Adrenal gland (tissue), 12 donors: ENCODE results near the gene VTCN1. TPM values are rescaled to one million over a fixed set of nuclear protein-coding genes. Genes with fewer than 3 reads are reported as not detected.
"Not testable (repeated sequence)": the region's sequence is repeated elsewhere in the genome, so short reads cannot be mapped to it uniquely, and the experiment has no call there.

Experiments used
- DNase-seq, 7 donors: peaks; one replicate each; pipeline ENCODE4 v3.0.0-alpha.2; 2019 to 2020
- H3K27ac ChIP-seq, 5 donors: fragments of 200-600 bp; sonication (generic) in 4 of 5; 1 replicate in 3 of 5; 2 replicates in 2 of 5; pipeline versions ENCODE4 v1.5.1 to v1.8.0; 2016 to 2020; ENCODE audit warnings: mild to moderate bottlenecking in 1 of 5
- H3K27me3 ChIP-seq: fragments of 200-600 bp; 2 replicates; pipeline ENCODE4 v1.8.0; 2021
- H3K36me3 ChIP-seq, 2 donors: fragments of 200-600 bp; replicated peaks in 1 of 2; 1 replicate in 1 of 2; 2 replicates in 1 of 2; pipeline versions ENCODE4 v1.5.1 to v1.8.0; 2018 to 2022
- H3K4me1 ChIP-seq, 2 donors: fragments of 200-600 bp; replicated peaks in 1 of 2; 1 replicate in 1 of 2; 2 replicates in 1 of 2; pipeline versions ENCODE4 v1.5.1 to v1.8.0; 2018 to 2021
- H3K4me3 ChIP-seq, 4 donors: fragments of 200-600 bp; sonication (generic) in 3 of 4; one replicate each; pipeline ENCODE4 v1.5.1; 2016 to 2018
- H3K9me3 ChIP-seq, 3 donors: fragments of 200-600 bp; sonication (generic) in 1 of 3; replicated peaks in 1 of 3; 1 replicate in 2 of 3; 2 replicates in 1 of 3; pipeline versions ENCODE4 v1.5.1 to v1.8.0; 2016 to 2021
- CTCF ChIP-seq, 6 experiments: fragments of 450-650 bp in 4 of 6; fragments of 200-600 bp in 2 of 6; sonication (generic) in 1 of 6; IDR thresholded peaks; 1 replicate in 5 of 6; 2 replicates in 1 of 6; pipeline versions ENCODE4 v1.5.1 to v1.8.0; 2016 to 2021; ENCODE audit warnings: antibody characterized with exemption in 6 of 6, mild to moderate bottlenecking in 2 of 6, moderate library complexity in 1 of 6
- POLR2A ChIP-seq, 2 donors: fragments of 450-650 bp; IDR thresholded peaks; one replicate each; pipeline ENCODE4 v1.6.1; 2017; ENCODE audit warnings: antibody characterized with exemption in 2 of 2, mild to moderate bottlenecking in 2 of 2, moderate library complexity in 1 of 2
- WGBS, 4 donors: extraction: QIAGEN DNeasy Blood & Tissue Kit in 2 of 4; methylation state at CpG; one replicate each; pipeline versions ENCODE4 v1.1.5 to v1.1.7; 2013 to 2017; 5-methylcytosine and 5-hydroxymethylcytosine counted together
- intact Hi-C, 2 donors: fragments of 100-400 bp; cut with DNase I; formaldehyde crosslinking; loops; one replicate each; pipeline versions ENCODE4 v1.14.1 to v1.15.0; 2022 to 2023
- polyA plus RNA-seq, 3 donors: library from polyadenylated mRNA; stranded (reverse); fragments of 200-250 nt in 2 of 3; fragments of 350-450 nt in 1 of 3; fragmentation: Illumina TruSeq in 1 of 3; extraction: RNeasy Lipid Tissue Mini Kit (QIAGEN cat#74804) in 1 of 3; gene quantifications; one replicate each; pipeline ENCODE4 v1.2.3, GENCODE V29; 2013 to 2014
- total RNA-seq, 9 donors: library from RNA; depleted of rRNA in 4 of 9; stranded (reverse); fragments of >200 nt in 4 of 9; fragments of 120-200 nt in 1 of 9; fragmentation: NEBNext Ultra II Directional in 1 of 9; extraction: Animal tissue kit (Norgen Biotek cat#: 25700) in 1 of 9; gene quantifications; one replicate each; pipeline versions ENCODE4 v1.1.0 to v1.2.4, GENCODE V29; 2013 to 2023
- donor health status: healthy with polysubstance abuse.
- donor health status: Bipolar disorder and iron deficiency.
- donor health status: DM: yes; HTN: yes; CAD: no.
- donor health status: DM: no; HTN: no; CAD: no.
- donor health status: DM: no; HTN: no; CAD: no.
- donor health status: DM: yes; HTN: yes; CAD: no.

The VTCN1 gene
- total and polyA plus RNA-seq, 12 donors = 0.11 TPM; not detected in 11

- no peak overlapping the region for H3K27ac ChIP-seq
- 52 to 66% (median 62%) methylated on average over 2 of the region's 2 CpGs for WGBS, 4 donors
- H3K9me3 ChIP-seq = no peaks in the 10 kb centered on the region
- DNase-seq = no peak
- H3K4me1 ChIP-seq = no peaks in the 10 kb centered on the region
- H3K27me3 ChIP-seq = no peaks in the 10 kb centered on the region
- intact Hi-C loops = no loop called here
- no peak for TF ChIP-seq POLR2A (IDR thresholded peaks at IDR 0.05)
- TF ChIP-seq CTCF (IDR thresholded peaks at IDR 0.05) = no peak
- H3K36me3 ChIP-seq = no peaks in the 10 kb centered on the region
- H3K4me3 ChIP-seq = no peak overlapping the region
These were observed 103.4 kb downstream of the VTCN1 start for GRCh38 chr1:117107364-117107763.

GRCh38 chr1:117106478-117106877, 104.2 kb downstream of the VTCN1 start:
- H3K27me3 ChIP-seq = no peaks in the 10 kb centered on the region
- no peak overlapping the region for H3K4me3 ChIP-seq
- no peak overlapping the region for H3K27ac ChIP-seq
- WGBS, 4 donors = 87 to 92% (median 89%) methylated on average over 2 of the region's 2 CpGs
- H3K9me3 ChIP-seq = no peaks in the 10 kb centered on the region
- DNase-seq = no peak
- no peak for TF ChIP-seq POLR2A (IDR thresholded peaks at IDR 0.05)
- no peak for TF ChIP-seq CTCF (IDR thresholded peaks at IDR 0.05)
- no peaks in the 10 kb centered on the region for H3K36me3 ChIP-seq
- intact Hi-C loops = no loop called here
- no peaks in the 10 kb centered on the region for H3K4me1 ChIP-seq

GRCh38 chr1:117105722-117106121, 105.0 kb downstream of the VTCN1 start:
- H3K4me3 ChIP-seq = no peak overlapping the region
- no peaks in the 10 kb centered on the region for H3K27me3 ChIP-seq
- TF ChIP-seq CTCF (IDR thresholded peaks at IDR 0.05) = no peak
- intact Hi-C loops = no loop called here
- H3K36me3 ChIP-seq = no peaks in the 10 kb centered on the region
- H3K9me3 ChIP-seq = no peaks in the 10 kb centered on the region
- H3K4me1 ChIP-seq = no peaks in the 10 kb centered on the region
- no peak for DNase-seq
- H3K27ac ChIP-seq = no peak overlapping the region

- Histone ChIP-seq H3K36me3 (no peaks in the 10 kb centered on the region), H3K27me3 (no peaks in the 10 kb centered on the region), H3K9me3 (no peaks in the 10 kb centered on the region), H3K27ac (no peak overlapping the region), H3K4me3 (no peak overlapping the region), H3K4me1 (no peaks in the 10 kb centered on the region)
- 77 to 86% (median 82%) methylated on average over 3 of the region's 3 CpGs for WGBS, 4 donors
- no peak for DNase-seq
- TF ChIP-seq CTCF (IDR thresholded peaks at IDR 0.05) = no peak
- no peak for TF ChIP-seq POLR2A (IDR thresholded peaks at IDR 0.05)
- intact Hi-C loops = no loop called here
These were observed 105.7 kb downstream of the VTCN1 start for GRCh38 chr1:117104986-117105385.

- DNase-seq, H3K9me3 ChIP-seq, H3K36me3 ChIP-seq, intact Hi-C loops, H3K27me3 ChIP-seq, H3K27ac ChIP-seq, H3K4me3 ChIP-seq, H3K4me1 ChIP-seq: not testable (repeated sequence)
- 95 to 100% (median 97%) methylated on average over 3 of the region's 3 CpGs for WGBS, 4 donors
These were observed 108.9 kb downstream of the VTCN1 start for GRCh38 chr1:117101858-117102257.
